ENCODE data around the gene N4BP2L2.

The N4BP2L2 gene

GRCh38 chr13:32456591-32456990 lies 82.0 kb downstream of the N4BP2L2 start:
- DNase-seq, result no peak

GRCh38 chr13:32455594-32455903 lies 83.0 kb downstream of the N4BP2L2 start:
- DNase-seq, result no peak

GRCh38 chr13:32454886-32455593 lies 83.6 kb downstream of the N4BP2L2 start:
- no peak for DNase-seq

- no peak for DNase-seq
These were observed 84.6 kb downstream of the N4BP2L2 start for GRCh38 chr13:32453981-32454380.

GRCh38 chr13:32448972-32449371 lies 89.6 kb downstream of the N4BP2L2 start:
- DNase-seq, result no peak

GRCh38 chr13:32447894-32448623 lies 90.5 kb downstream of the N4BP2L2 start:
- no peak for DNase-seq

GRCh38 chr13:32446773-32447465 lies 91.7 kb downstream of the N4BP2L2 start:
- no peak for DNase-seq

- no peak for DNase-seq
These were observed 92.4 kb downstream of the N4BP2L2 start for GRCh38 chr13:32446220-32446619.

GRCh38 chr13:32445461-32445860 lies 93.1 kb downstream of the N4BP2L2 start:
- DNase-seq, result no peak

GRCh38 chr13:32443111-32443510 lies 95.5 kb downstream of the N4BP2L2 start:
- DNase-seq, result no peak

- no peak for DNase-seq
These were observed 99.7 kb downstream of the N4BP2L2 start for GRCh38 chr13:32438871-32439270.

GRCh38 chr13:32432856-32433255 lies 105.7 kb downstream of the N4BP2L2 start:
- no peak for DNase-seq

- DNase-seq, result no peak
These were observed 107.2 kb downstream of the N4BP2L2 start for GRCh38 chr13:32431361-32431760.

- no peak for DNase-seq
These were observed 108.4 kb downstream of the N4BP2L2 start for GRCh38 chr13:32430018-32430747.

GRCh38 chr13:32429433-32429909 lies 109.1 kb downstream of the N4BP2L2 start:
- DNase-seq, result no peak

- DNase-seq, result no peak
These were observed 109.8 kb downstream of the N4BP2L2 start for GRCh38 chr13:32428581-32429432.

- peak; percentile 53 for DNase-seq
These were observed 110.6 kb downstream of the N4BP2L2 start, which contains the start of gene N4BP2L1 for GRCh38 chr13:32427852-32428580. TSS of gene N4BP2L1 (minus strand) at chr13:32428130. CDS start at chr13:32428082, 48 bp downstream.

- peak; percentile 57 for DNase-seq
These were observed 111.4 kb downstream of the N4BP2L2 start for GRCh38 chr13:32426990-32427851.

- DNase-seq, result peak; percentile 57
These were observed 112.2 kb downstream of the N4BP2L2 start for GRCh38 chr13:32426191-32426989.
